HepG2 (cell line): ENCODE data around the gene UTS2R. TPM values are rescaled to one million over a fixed set of nuclear protein-coding genes. Genes with fewer than 3 reads are reported as not detected.

Source experiments
- AGO1 ChIP-seq: fragments of 200-400 bp; formaldehyde crosslinking; IDR thresholded peaks from 2 replicates; pipeline ENCODE4 v1.6.1; 2017; ENCODE audit warnings: mild to moderate bottlenecking, low read depth, low read length, moderate library complexity; ENCODE audit not compliant: poor library complexity, severe bottlenecking
- AKNA ChIP-seq: sonication (generic); formaldehyde crosslinking; IDR thresholded peaks from 2 replicates; pipeline ENCODE4 v1.4.0; 2020; ENCODE audit warnings: missing genetic modification reagents, borderline replicate concordance
- BRCA1 ChIP-seq: sonication (generic); formaldehyde crosslinking; IDR thresholded peaks from 2 replicates; pipeline ENCODE4 v1.4.0; 2020; ENCODE audit warnings: missing genetic modification reagents
- CREB1 ChIP-seq, 2 experiments: fragments of 450-650 bp in 1 of 2; IDR thresholded peaks; 2 replicates each; pipeline ENCODE4 v1.6.1; 2016 to 2017; ENCODE audit warnings: control low read depth in 1 of 2, mild to moderate bottlenecking in 1 of 2, missing compliant biosample characterization in 1 of 2, missing genetic modification characterization in 1 of 2
- IRF1 ChIP-seq: sonication (generic); formaldehyde crosslinking; IDR thresholded peaks from 2 replicates; pipeline ENCODE4 v1.4.0; 2020; ENCODE audit warnings: low read depth, mild to moderate bottlenecking, missing genetic modification reagents
- LRRFIP1 ChIP-seq: sonication (generic); formaldehyde crosslinking; conservative IDR thresholded peaks from 2 replicates; pipeline ENCODE4 v1.4.0; 2020; ENCODE audit warnings: missing genetic modification reagents
- MAZ ChIP-seq, 2 experiments: sonication (generic) in 1 of 2; formaldehyde crosslinking in 1 of 2; IDR thresholded peaks; 2 replicates each; pipeline versions ENCODE4 v1.5.0 to v1.6.1; 2012 to 2020; ENCODE audit warnings: low read depth in 2 of 2, mild to moderate bottlenecking in 2 of 2, borderline replicate concordance in 1 of 2, improper control_type of control experiment in 1 of 2, low read length in 1 of 2, missing genetic modification reagents in 1 of 2, moderate library complexity in 1 of 2
- NFRKB ChIP-seq: fragments of 450-650 bp; IDR thresholded peaks from 2 replicates; pipeline ENCODE4 v1.6.1; 2017
- PAX8 ChIP-seq: sonication (generic); formaldehyde crosslinking; IDR thresholded peaks from 2 replicates; pipeline ENCODE4 v1.8.0; 2022; ENCODE audit warnings: mild to moderate bottlenecking, missing genetic modification reagents, borderline replicate concordance
- SMAD1 ChIP-seq: sonication (generic); formaldehyde crosslinking; IDR thresholded peaks from 2 replicates; pipeline ENCODE4 v1.4.0; 2020; ENCODE audit warnings: missing genetic modification reagents, low read depth, mild to moderate bottlenecking, borderline replicate concordance
- XRCC5 ChIP-seq: fragments of 200-400 bp; formaldehyde crosslinking; optimal IDR thresholded peaks from 2 replicates; pipeline ENCODE3; 2017; ENCODE audit warnings: mild to moderate bottlenecking, low read length
- ZBTB37 ChIP-seq: sonication (generic); formaldehyde crosslinking; IDR thresholded peaks from 2 replicates; pipeline ENCODE4 v1.4.0; 2020; ENCODE audit warnings: mild to moderate bottlenecking, missing genetic modification reagents
- ZFX ChIP-seq: sonication (generic); formaldehyde crosslinking; IDR thresholded peaks from 2 replicates; pipeline ENCODE4 v1.4.0; 2020; ENCODE audit warnings: mild to moderate bottlenecking, low read depth, missing genetic modification reagents, moderate library complexity
- ZGPAT ChIP-seq: IDR thresholded peaks from 2 replicates; pipeline ENCODE4 v1.6.1; 2016; ENCODE audit warnings: mild to moderate bottlenecking
- ZNF138 ChIP-seq: sonication (generic); formaldehyde crosslinking; IDR thresholded peaks from 2 replicates; pipeline ENCODE4 v1.5.0; 2020; ENCODE audit warnings: mild to moderate bottlenecking, low read depth, missing genetic modification reagents
- ZNF160 ChIP-seq: sonication (generic); formaldehyde crosslinking; IDR thresholded peaks from 2 replicates; pipeline ENCODE4 v1.8.0; 2022; ENCODE audit warnings: mild to moderate bottlenecking, inconsistent platforms, missing genetic modification reagents
- ZNF333 ChIP-seq: sonication (generic); formaldehyde crosslinking; IDR thresholded peaks from 2 replicates; pipeline ENCODE4 v1.4.0; 2020; ENCODE audit warnings: mild to moderate bottlenecking, missing genetic modification reagents, borderline replicate concordance
- polyA plus RNA-seq, 8 experiments: library from polyadenylated mRNA; depleted of rRNA in 3 of 8; stranded (reverse) in 7 of 8; unstranded in 1 of 8; fragments of >200 nt; fragmentation: Illumina TruSeq in 4 of 8; extraction: Trizol in 4 of 8; gene quantifications; 2 replicates each; pipeline versions ENCODE4 v1.2.1 to v1.2.3, GENCODE V29; 2011 to 2016; ENCODE audit warnings: low read depth in 4 of 8, missing spikeins in 1 of 8, mixed read lengths in 1 of 8; ENCODE audit not compliant: insufficient read depth in 1 of 8
- total RNA-seq, 5 experiments: library from RNA; depleted of rRNA; stranded (reverse); fragments of >200 nt; fragmentation: Illumina TruSeq; extraction: Trizol; gene quantifications; 2 replicates each; pipeline ENCODE4 v1.2.3, GENCODE V29; 2016; ENCODE audit warnings: low read depth in 1 of 5

Gene UTS2R
- total and polyA plus RNA-seq, 2 of the 13 experiments (the other 11 are each of a cell fraction or from before 2014, with no cell fraction given) = 0.13 to 0.15 TPM

GRCh38 chr17:82329683-82330321 lies 41.8 kb upstream of the UTS2R start (continued):
- TF ChIP-seq AKNA (CRISPR knock-in tag) (no peak), SMAD1 (CRISPR knock-in tag) (no peak), MAZ (IDR thresholded peaks at IDR 0.05; ENCODE audit: borderline replicate concordance, low read depth, low read length) (no peak), MAZ (CRISPR knock-in tag; IDR thresholded peaks at IDR 0.05; ENCODE audit: low read depth) (no peak), ZNF160 (CRISPR knock-in tag) (0 out of 2 replicates have a peak, but pooled peaks have one; percentile 12), ZGPAT (CRISPR knock-in tag) (no peak), AGO1 (no peak), ZFX (CRISPR knock-in tag) (no peak), PAX8 (CRISPR knock-in tag) (no peak), ZBTB37 (no peak), IRF1 (CRISPR knock-in tag) (no peak), ZNF333 (CRISPR knock-in tag) (0 out of 2 replicates have a peak, but pooled peaks have one; percentile 35), LRRFIP1 (CRISPR knock-in tag) (no peak), BRCA1 (no peak), ZNF138 (no peak; the same call in 1 of the 2 replicates), CREB1 (IDR thresholded peaks at IDR 0.05) (no peak), CREB1 (CRISPR knock-in tag; IDR thresholded peaks at IDR 0.05) (no peak), XRCC5 (no peak), NFRKB (no peak)
